Daoy (cell line): Measurements from ENCODE around the gene MTR. TPM values are rescaled to one million over a fixed set of nuclear protein-coding genes. Genes with fewer than 3 reads are reported as not detected.

Experiments
- DNase-seq: peaks from one replicate; pipeline ENCODE4 v3.0.0-alpha.2; 2015; ENCODE audit warnings: low read depth
- total RNA-seq: library from RNA; depleted of rRNA; stranded (reverse); fragments of >200 nt; shearing (Covaris generic); gene quantifications from 2 replicates; pipeline ENCODE4 v1.2.3, GENCODE V29; 2014

The MTR gene
- total RNA-seq, 1 experiment from 2014 or later: 19.4 TPM

DNA sequence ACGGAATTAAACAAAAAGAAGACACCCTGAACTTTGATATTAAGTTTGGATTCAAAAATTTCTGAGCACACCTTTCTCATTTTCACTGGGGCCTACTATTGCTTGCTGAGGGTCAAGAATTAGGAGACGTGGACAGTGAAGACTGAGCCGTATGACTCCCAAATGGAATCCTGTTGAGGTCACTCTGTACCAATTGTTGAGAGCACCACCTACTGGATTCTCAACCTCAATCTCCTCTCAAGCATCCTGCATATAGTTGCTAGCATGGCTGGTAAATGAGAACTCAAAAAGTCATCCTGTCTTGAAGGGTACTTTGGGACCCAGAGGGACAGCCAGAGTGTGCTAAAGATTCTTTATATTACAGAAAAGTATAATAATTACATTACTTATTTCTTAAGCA, 20.2 kb upstream of the MTR start:
- peak; percentile 29 for DNase-seq

DNA sequence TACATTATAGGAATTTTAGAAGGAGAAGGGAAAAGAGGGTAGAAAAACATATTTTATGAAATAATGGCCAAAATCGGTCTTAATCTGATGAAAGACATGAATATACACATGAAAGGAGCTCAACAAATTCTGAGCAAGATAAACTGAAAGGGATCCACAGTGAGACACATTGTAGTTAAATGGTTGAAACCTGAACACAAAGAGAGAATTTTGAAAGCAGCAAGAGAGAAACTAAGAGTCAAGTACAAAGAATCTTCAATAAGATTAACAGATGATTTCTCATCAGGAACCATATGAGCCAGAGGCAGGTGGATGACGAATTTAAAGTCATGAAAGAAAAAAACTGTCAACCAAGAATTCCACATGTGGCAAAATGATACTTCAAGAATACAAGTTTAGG, 15.8 kb upstream of the MTR start:
- DNase-seq: no peak

DNA sequence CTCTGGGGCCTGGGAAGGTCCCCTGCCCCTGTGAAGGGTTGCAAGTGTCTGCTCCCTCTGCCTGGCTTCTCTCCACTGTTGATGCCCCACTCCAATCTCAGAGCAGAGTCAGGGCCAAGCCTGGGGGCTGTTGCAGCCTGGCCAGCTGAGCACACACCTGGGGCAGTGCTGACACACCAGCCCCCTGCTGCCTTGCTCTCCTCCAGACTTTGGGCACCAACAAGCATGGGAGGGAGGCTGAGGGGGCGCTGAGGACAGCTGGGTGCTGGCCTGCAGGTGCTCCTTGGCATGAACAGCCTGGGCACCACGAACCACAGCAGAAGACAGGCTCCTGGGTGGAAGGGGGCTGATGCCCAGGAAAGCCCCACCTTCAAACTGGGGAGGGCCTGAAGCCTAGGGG, 9.6 kb upstream of the MTR start:
- no peak for DNase-seq

DNA sequence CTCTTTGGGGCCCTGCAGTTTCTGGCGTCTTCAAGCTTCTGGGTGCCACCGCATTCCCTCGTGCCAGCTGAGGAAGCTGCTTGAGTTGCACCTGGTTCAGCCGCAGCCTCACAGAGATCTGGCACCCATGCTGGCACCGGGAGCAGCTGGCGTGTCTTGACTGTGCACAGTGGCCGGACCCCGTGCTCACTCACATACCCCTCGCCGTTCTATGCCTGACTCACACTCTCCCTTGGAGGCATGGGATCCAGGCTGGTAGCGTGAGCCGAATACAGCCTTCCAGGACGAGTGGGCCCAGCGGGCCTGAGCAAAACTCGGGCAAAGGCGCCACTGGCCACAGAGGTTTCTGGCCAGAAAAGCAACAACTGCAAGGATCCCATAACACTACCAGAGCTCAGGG, 8.6 kb upstream of the MTR start:
- DNase-seq: no peak

DNA sequence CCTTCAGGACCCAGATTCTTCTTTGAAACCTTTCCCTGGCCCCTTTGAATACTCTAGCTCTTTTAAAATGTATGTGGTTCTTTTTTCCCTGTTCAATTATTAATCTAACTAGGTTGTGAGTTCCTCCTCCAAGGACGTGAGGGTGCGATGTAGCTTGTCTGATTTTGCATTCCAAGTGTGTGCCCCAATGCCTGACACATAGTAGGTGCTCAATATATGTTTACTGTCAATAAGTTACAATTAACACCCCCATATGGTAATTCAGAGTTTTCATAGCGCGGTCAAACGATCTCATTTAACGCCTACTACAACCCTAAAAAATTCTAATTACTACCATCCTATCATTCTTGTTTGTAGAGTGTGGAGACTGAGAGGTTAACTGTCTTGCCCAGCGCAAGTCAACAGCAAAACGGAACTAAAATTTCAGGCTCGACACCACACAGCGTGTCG, 482 bp upstream of the MTR start:
- DNase-seq: no peak

DNA sequence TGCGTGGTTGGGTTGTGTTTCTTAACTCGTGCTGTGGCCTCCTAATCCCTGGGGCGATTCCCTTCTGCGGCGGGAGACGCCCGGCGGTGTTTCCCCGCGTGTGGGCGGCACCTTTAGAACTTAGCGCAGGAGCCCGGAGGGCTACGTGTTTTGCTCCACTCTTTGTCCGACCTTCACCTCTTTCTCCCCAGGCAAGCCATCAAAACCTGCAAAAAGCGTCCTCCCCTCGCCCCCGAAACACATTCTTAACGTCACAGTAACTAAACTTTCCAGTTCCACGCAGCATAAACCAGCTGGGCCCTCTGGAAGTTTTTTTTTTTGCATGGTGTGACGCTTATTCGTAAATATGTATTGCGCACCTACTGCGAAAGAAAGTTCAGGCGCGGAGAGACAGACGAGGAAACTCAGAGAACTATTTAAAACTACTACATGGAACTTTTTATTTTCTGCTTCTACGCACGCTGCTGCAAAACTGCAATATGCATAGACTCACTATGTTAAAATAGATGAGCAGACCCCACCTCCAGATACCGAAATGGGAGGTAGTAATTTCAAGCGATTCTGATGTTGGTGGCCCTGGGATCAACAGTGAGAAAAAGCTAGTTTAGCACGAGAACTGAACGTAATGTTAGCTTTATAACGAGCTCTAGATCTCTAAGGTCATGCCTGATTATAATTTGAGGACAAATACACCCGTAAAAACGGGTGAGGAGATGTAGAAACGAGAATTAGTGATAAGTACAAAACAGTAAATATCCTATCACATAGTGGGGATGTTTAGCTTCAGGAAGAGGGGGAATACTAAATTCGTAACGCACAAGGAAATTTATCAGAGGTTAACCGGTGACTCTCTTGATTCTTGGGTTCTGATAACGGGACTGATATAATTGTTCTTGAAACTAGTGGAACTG, 920 bp downstream of the MTR start:
- DNase-seq: no peak

DNA sequence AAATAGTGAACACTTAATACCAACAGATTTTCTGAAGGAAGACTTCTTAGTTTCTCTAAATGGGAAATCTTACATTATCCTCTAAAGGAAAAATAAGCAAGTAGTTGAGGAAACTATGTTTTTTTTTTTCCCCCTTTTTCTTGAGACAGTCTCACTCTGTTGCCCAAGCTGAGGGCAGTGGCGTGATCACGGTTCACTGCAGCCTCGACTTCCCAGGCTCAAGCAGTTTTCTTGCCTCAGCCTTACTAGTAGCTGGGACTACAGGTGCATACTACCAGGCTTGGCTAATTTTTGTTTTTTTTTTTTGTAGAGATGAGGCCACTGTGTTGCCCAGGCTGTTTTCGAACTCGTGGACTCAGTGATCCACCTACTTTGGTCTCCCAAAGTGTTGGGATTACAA, 3.9 kb downstream of the MTR start:
- DNase-seq: no peak

DNA sequence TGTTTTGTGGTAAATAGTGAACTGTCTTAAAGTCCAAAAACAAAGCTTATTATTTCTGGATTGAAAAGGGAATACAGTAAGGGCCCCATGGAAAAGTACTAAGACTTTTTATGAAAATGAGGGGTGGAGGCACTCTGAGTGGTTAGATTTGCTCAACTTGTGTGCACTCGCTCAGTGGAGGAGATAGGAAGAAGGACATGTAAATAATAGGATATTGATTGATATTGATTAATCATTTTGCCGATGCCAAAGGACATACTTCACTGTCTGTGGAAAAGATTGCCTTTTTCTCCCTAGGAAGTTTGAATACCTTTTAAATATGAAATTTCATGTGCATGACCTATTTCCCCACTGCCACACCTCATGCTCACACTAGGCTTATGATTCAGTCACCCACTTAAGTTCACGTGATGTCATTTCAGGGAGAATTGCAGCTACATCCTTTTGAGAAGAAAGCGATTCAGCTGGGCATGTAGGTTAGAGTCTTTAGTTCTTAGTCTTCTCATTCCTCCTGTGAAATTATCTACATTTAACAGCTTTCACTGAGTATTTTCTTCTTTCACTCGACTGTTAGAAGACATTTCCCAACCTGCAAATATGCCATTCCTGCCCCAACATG, 5.0 kb downstream of the MTR start:
- DNase-seq: no peak

DNA sequence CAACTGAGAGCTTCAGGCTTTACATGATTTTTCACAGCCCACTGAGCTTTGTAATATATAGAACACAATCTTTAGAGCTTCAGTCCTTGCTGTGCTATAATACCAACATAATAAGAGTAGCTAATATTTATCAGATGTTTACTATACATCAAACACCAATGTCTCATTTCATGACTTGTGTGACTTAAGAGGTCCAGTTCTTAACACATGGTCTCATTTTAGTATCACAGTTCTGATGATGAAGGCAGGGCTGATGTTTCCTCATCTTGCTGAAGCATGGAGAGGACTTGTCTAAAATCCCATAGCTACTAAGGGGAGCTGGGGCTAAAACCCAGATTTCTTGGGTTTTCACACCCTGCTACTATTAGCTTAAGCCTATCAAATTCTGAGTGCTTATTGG, 5.5 kb downstream of the MTR start:
- DNase-seq: no peak

DNA sequence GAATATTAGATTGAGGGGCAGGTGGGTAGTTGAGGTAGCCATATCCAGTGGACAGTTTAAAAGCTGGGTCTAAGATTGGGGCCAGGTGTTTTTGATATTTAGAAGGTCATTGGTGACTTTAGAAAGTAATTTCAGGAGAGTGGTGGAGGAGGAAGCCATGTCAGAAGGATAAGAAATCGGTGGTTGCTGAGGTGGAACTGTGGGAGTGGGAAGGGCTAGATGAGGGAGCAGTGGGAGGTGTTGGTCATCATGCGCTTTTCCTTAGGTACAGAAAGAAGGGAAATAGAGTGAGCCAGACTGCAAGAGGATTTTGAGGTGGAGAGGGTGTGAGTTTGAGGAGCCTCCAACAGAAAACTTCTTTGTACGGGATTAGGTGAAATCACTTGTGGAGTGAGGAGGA, 7.2 kb downstream of the MTR start:
- no peak for DNase-seq

DNA sequence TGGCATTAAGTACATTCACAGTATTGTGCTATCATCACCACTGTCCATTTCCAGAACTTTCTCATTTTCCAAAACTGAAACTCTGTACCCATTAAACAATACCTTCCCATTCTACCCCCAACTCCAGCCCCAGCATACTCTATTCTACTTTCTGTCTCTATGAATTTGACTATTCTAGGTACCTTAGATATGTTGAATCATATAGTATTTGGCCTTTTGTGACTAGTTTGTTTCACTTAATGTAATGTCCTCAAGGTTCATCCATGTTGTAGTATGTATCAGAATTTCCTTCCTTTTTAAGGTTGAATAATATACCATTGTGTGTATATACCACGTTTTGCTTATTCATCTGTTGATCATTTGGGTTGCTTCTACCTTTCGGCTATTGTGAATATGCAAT, 11.5 kb downstream of the MTR start:
- no peak for DNase-seq

DNA sequence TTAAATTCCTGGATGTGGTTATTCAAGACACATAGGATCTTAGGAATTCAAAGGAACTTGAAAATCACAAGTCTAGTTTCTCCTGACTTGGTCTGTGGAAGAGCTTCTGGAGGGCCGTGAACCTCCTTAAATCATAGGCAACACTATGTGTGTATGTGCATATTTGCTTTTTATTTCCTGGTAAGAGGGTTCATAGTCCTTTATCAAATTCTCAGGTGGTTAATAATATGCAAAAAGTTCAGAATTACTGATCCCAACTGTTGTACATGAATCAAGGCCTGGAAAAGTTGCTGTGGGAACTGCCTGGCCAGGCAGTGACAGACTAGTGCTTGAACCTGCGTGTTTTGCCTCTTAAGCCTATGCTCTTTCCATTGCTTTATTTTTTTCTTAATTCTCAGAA, 12.9 kb downstream of the MTR start:
- DNase-seq: no peak

DNA sequence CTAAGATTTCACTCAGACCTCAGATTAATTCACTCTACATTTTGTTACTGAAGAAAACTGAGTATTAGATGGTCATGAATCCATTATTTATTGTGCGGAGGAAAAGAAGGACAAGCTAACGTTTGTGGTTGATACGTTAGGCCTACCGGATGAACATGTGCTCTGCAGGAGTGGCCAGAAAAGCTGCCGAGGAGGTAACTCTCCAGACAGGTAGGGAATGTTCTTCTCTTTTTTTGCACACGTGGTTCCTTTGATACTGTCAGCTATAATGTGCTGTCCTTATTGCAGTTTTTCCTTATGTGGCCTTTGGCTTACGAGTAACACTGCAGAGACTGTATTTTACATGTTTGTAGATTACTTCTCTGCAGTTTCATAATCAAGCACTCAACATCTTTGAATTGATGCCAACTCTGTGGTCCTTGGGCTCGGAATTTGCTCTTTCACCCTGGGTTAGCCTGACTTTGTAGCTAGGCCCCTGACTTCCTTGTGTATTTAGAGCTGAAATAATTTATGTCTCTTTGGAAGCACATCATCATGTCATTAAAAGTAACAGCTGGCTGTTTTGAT, 13.6 kb downstream of the MTR start:
- DNase-seq: no peak

DNA sequence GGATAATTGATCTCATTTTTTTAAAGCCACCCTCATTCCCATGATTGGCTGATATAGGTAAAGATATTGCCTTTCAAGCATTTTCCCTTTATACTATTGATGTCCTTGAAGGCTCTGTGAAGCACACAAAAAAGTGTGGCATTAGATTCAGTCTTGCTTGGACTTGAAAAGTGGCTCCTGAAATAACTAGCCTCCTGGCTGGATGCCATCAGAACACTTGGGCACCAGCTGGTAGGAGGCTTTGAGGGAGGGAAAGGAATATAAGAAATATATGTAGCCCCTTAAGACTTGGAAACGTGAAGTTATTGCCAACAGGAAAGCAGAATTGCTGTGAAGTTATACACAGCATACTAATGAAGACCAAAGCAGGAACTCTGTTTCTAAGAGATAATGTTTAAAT, 14.1 kb downstream of the MTR start:
- no peak for DNase-seq

DNA sequence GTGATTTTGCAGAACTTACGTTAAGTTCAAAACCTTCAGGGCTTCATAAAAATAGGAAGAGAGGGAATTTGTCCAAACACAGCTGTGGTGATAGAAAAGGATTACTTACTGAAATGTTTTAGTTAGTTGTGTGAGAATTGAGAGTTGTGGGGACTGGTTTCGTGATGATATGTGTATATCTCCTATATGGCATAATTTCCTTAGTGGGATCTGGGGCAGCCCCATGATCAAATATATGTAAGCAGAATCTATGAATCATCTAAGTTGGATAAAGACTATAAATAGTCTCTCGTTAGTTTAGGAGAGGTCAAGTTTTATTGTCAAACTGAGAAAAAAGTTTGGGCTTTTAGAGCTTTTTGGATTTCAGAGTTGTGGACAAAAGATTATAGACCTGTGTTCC, 14.9 kb downstream of the MTR start:
- no peak for DNase-seq

DNA sequence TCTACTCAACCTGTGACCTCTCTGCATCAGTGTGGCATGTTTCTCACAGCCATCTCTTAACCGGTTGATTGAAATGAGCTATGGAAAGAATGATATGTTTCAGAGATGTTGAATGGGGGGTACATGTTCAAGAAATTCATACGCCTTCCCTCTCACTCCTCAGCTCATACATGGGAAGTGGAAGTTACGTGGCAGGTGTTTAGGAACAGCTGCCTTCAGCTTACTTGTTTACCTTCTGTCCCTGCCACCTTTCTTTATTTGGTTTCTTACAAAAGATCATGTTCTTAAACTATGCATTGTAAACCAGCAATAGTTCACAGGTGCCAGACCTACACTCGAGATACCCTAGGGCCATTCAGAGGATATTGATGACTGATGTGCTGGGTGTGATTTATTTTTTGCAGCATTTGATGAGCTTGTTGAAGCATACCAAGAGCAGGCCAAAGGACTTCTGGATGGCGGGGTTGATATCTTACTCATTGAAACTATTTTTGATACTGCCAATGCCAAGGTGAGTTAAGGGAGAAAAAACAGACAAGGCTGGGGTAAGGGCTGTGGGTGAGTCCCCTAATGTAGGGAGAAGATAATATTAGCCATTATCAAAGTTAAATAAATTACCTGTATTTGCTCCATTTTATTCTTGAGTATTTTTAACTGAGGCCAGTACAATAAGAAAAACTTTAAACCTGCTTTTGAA, 17.4 kb downstream of the MTR start:
- no peak for DNase-seq

DNA sequence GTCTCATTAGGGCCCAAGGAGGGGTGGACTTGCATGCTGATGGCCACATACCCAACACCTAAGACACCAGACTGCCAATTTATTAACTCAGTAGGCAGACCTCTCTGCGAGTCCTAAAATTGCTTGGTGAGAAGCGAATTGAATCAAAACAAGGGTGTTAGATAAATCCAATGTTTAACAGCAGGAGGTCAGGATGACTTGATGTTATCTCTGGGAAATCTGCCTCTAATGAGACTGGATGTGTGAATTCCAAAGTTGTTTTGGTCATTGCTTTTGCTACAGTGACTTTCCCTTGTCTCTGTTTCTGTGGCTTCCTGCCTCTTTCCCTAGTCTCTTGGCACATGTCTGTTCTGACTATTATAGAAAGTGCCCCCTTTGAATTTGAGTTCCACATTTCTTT, 20.8 kb downstream of the MTR start:
- DNase-seq: no peak

DNA sequence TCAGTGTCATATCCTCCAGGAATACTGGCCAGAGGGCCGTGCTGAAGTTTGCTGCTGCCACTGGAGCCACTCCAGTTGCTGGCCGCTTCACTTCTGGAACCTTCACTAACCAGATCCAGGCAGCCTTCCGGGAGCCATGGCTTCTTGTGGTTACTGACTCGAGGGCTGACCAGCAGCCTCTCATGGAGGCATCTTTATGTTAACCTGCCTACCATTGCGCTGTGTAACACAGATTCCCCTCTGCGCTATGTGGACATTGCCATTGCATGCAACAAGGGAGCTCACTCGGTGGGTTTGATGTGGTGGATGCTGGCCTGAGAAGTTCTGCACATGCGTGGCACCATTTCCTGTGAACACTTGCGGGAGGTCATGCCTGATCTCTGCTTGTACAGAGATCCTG, 24.8 kb downstream of the MTR start:
- no peak for DNase-seq

DNA sequence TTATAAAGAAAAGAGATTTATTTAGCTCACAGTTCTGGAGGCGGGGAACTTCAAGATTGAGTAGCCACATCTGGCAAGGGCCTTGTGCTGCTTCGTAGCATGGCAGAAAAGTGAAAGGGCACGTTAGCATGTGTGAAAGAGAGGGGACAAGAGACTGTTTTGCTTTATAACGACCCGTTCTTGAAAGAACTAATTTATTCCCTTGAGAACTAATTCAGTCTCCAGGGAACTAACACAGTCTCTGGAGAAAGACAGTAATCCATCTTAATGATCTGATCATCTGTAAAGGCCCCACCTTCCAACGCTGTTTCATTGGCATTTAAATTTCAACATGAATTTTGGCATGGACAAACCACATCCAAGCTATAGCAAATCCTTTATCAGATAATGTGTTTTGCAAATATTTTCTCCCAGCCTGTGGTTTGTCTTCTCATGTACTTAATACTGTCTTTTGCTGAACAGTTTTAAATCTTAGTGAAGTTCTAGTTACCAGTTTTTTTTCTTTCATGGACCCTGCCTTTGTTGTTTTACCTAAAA, 26.1 kb downstream of the MTR start:
- no peak for DNase-seq

DNA sequence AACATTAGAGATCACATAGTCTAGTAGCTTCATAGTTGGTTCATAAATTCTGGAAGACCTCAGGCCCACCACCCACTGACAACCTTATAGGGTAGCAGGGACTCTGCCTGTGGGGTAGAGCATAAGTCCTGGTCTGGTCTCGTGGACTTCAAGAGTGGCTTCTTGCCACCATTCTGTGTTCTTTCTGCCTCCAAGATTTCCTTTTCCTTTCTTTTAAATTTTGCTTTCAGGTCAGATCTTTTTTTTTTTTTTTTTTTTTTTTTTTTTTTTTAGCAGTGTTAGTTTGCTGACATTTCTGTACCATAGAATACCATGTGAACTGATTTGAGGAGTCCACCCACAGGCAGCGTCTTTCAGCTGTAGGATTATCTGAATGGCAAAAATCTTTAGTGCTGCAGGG, 28.5 kb downstream of the MTR start:
- DNase-seq: no peak

DNA sequence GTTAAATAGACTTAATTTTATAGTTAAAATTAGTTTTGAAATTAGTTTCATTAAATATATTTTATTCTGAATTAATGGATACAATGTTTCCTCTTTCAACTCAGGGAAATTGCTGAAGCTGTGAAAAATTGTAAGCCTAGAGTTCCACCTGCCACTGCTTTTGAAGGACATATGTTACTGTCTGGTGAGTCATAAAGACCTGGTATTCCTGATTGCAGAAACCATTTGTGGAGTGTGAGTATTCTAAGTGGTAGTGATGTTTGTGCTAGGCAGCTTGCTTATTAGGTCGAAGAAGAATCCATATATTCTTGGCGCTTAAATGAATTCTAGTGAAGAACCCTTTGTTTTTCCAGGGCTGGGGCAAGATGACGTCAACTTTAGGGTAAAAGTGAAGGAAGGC, 34.0 kb downstream of the MTR start:
- DNase-seq: no peak

DNA sequence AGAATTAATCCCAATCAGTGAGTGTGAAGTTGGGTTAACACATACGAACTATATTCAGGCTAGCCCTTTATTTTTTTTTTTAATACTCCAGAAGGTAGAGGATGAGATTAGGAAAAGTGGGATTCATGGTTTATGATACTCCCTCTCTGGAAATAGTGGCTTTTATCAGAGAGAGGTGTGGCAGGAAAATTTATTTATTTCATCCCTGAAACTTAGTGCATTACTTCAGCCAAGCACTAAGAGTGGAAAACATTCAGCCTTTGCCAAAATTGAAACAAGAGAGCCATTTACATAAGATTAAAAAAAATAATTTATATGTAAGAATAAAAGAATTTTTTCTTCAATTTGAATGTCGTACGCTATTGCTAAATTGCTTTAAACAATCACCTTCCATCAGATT, 35.0 kb downstream of the MTR start:
- DNase-seq: no peak
